Astrocyte (in vitro differentiated cells and primary cell): ENCODE data around the gene PLD6. TPM values are rescaled to one million over a fixed set of nuclear protein-coding genes. Genes with fewer than 3 reads are reported as not detected.

ENCODE experiments used
- DNase-seq: peaks from one replicate; pipeline ENCODE4 v3.0.0-alpha.2; 2010; ENCODE audit warnings: low read depth
- FAIRE-seq: peaks from 2 replicates; lab custom pipeline; 2011; peaks lifted over from hg19 to GRCh38; lab: Jason Lieb, UNC
- H2AFZ ChIP-seq: 2 replicates; pipeline ENCODE4 v1.6.0; 2012; ENCODE audit warnings: low read depth, low read length, inconsistent platforms
- H3K27ac ChIP-seq: 2 replicates; pipeline ENCODE4 v1.5.1; 2011; ENCODE audit warnings: low read depth, low read length, inconsistent platforms
- H3K27me3 ChIP-seq: 2 replicates; pipeline ENCODE4 v1.6.0; 2011; ENCODE audit warnings: low read length, inconsistent platforms; ENCODE audit not compliant: insufficient read depth
- H3K36me3 ChIP-seq: 2 replicates; pipeline ENCODE4 v1.5.1; 2011; ENCODE audit warnings: low read length, inconsistent platforms; ENCODE audit not compliant: insufficient read depth
- H3K4me1 ChIP-seq: 2 replicates; pipeline ENCODE4 v1.5.1; 2011; ENCODE audit warnings: low read length, inconsistent platforms; ENCODE audit not compliant: insufficient read depth
- H3K4me2 ChIP-seq: 2 replicates; pipeline ENCODE4 v1.6.0; 2012; ENCODE audit warnings: low read length, inconsistent platforms
- H3K4me3 ChIP-seq: 2 replicates; pipeline ENCODE4 v1.5.1; 2011; ENCODE audit warnings: low read depth, mild to moderate bottlenecking, low read length, inconsistent platforms; ENCODE audit not compliant: insufficient read depth
- H3K79me2 ChIP-seq: 2 replicates; pipeline ENCODE4 v1.6.0; 2012; ENCODE audit warnings: mild to moderate bottlenecking, low read length, inconsistent platforms; ENCODE audit not compliant: insufficient read depth
- H3K9ac ChIP-seq: 2 replicates; pipeline ENCODE4 v1.6.0; 2012; ENCODE audit warnings: mild to moderate bottlenecking, low read length, inconsistent platforms
- H3K9me3 ChIP-seq: 2 replicates; pipeline ENCODE4 v1.5.1; 2012; ENCODE audit warnings: low read depth, mild to moderate bottlenecking, low read length, inconsistent platforms; ENCODE audit not compliant: insufficient read depth
- H4K20me1 ChIP-seq: 2 replicates; pipeline ENCODE4 v1.6.0; 2012; ENCODE audit warnings: low read length, inconsistent platforms; ENCODE audit not compliant: insufficient read depth
- H3K27ac Mint-ChIP-seq: one replicate; pipeline ENCODE4 v1.8.0; 2021; ENCODE audit warnings: mild to moderate bottlenecking, mixed read lengths; ENCODE audit not compliant: unreplicated experiment
- H3K27me3 Mint-ChIP-seq: one replicate; pipeline ENCODE4 v1.8.0; 2021; ENCODE audit warnings: low read depth, mixed read lengths; ENCODE audit not compliant: unreplicated experiment
- H3K36me3 Mint-ChIP-seq: one replicate; pipeline ENCODE4 v1.8.0; 2021; ENCODE audit warnings: low read depth, mixed read lengths; ENCODE audit not compliant: unreplicated experiment
- H3K4me1 Mint-ChIP-seq: one replicate; pipeline ENCODE4 v1.8.0; 2021; ENCODE audit warnings: low read depth, mixed read lengths; ENCODE audit not compliant: unreplicated experiment
- H3K4me3 Mint-ChIP-seq: one replicate; pipeline ENCODE4 v1.8.0; 2021; ENCODE audit warnings: mild to moderate bottlenecking, moderate library complexity, mixed read lengths; ENCODE audit not compliant: unreplicated experiment
- H3K9me3 Mint-ChIP-seq: one replicate; pipeline ENCODE4 v1.8.0; 2021; ENCODE audit warnings: mild to moderate bottlenecking, mixed read lengths; ENCODE audit not compliant: unreplicated experiment
- EZH2 ChIP-seq: IDR thresholded peaks from 2 replicates; pipeline ENCODE4 v1.6.1; 2012; ENCODE audit warnings: mild to moderate bottlenecking, low read length, inconsistent platforms; ENCODE audit not compliant: insufficient read depth
- total RNA-seq: library from RNA; stranded (reverse); gene quantifications from 2 replicates; pipeline ENCODE4 v1.2.1, GENCODE V29; 2021
- TF ChIP-seq, protein P1 (sequence below): IDR thresholded peaks from 2 replicates; pipeline ENCODE4 v1.5.1; 2011; ENCODE audit warnings: low read depth, mild to moderate bottlenecking, inconsistent platforms, low read length, moderate library complexity; ENCODE audit not compliant: insufficient read depth

The PLD6 gene
- total RNA-seq, 1 donor from 2014 or later: 0.64 TPM

DNA sequence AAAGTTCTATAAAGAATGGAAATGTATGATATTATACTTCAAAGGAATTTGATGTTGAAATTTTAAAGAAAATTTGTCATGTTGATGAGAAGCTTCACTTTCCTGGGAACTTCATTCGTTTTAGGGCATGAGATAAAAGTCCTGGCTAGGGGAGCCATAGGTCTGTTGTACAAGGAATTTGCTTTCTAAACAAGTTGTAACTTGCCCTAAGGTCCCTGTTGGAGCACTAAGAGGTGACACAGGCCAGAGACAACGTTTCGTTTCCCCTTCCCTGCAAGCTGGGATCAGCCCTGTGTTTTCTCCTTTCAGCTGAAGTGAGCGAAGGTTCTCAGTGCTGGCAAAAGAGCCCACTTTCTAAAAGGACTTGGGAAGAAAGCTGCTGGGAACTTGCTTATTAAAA is 16.6 kb downstream of the PLD6 start:
- H3K4me3 Mint-ChIP-seq: no peak overlapping the region
- H2AFZ ChIP-seq: no peak overlapping the region
- FAIRE-seq (no peak), DNase-seq (no peak)
- H3K4me1 ChIP-seq: peaks cover 31% of the 10 kb centered on the region
- H3K4me3 ChIP-seq: no peak overlapping the region
- H4K20me1 ChIP-seq: peaks cover 9% of the 10 kb centered on the region
- peaks cover 9% of the 10 kb centered on the region for H3K36me3 Mint-ChIP-seq
- no peaks in the 10 kb centered on the region for H3K79me2 ChIP-seq
- no peaks in the 10 kb centered on the region for H3K9me3 ChIP-seq
- H3K27ac Mint-ChIP-seq: no peak overlapping the region
- no peak overlapping the region for H3K4me2 ChIP-seq
- no peak overlapping the region for H3K9ac ChIP-seq
- H3K9me3 Mint-ChIP-seq: no peaks in the 10 kb centered on the region
- H3K27me3 ChIP-seq: no peaks in the 10 kb centered on the region
- H3K4me1 Mint-ChIP-seq: peaks cover 50% of the 10 kb centered on the region
- H3K36me3 ChIP-seq: peaks cover 9% of the 10 kb centered on the region
- H3K27ac ChIP-seq: no peak overlapping the region
- TF ChIP-seq EZH2: no peak
- H3K27me3 Mint-ChIP-seq: no peaks in the 10 kb centered on the region

DNA sequence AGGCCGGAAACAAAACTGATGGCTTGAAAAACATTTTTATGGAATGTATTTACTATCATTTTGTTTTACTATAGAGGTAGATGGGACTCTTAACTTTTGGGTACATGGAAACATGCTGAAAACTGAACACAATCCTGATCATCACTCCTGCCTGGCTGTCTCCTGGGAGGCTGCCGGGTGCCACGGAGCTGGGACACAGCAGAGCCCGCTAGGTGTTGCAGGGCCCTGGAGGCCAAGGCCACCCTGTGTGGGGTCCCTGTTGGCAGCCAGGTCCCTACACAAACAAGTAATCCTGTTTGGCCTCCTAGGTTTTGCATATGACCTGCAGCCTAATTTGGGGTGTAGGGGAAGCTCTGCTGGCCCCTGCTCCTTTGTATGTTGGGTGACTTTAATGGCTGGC is 17.5 kb downstream of the PLD6 start:
- Histone ChIP-seq H3K9me3 (no peaks in the 10 kb centered on the region), H4K20me1 (peaks cover 9% of the 10 kb centered on the region), H3K9ac (no peak overlapping the region), H2AFZ (no peak overlapping the region), H3K4me3 (no peak overlapping the region), H3K4me2 (no peak overlapping the region), H3K79me2 (no peaks in the 10 kb centered on the region), H3K4me1 (peaks cover 31% of the 10 kb centered on the region), H3K36me3 (peaks cover 16% of the 10 kb centered on the region), H3K27me3 (no peaks in the 10 kb centered on the region), H3K27ac (no peak overlapping the region)
- Mint-ChIP-seq H3K4me3 (no peak overlapping the region), H3K36me3 (peaks cover 12% of the 10 kb centered on the region), H3K27ac (no peak overlapping the region), H3K9me3 (no peaks in the 10 kb centered on the region), H3K27me3 (no peaks in the 10 kb centered on the region), H3K4me1 (peaks cover 50% of the 10 kb centered on the region)
- DNase-seq: no peak
- TF ChIP-seq, protein P1, sequence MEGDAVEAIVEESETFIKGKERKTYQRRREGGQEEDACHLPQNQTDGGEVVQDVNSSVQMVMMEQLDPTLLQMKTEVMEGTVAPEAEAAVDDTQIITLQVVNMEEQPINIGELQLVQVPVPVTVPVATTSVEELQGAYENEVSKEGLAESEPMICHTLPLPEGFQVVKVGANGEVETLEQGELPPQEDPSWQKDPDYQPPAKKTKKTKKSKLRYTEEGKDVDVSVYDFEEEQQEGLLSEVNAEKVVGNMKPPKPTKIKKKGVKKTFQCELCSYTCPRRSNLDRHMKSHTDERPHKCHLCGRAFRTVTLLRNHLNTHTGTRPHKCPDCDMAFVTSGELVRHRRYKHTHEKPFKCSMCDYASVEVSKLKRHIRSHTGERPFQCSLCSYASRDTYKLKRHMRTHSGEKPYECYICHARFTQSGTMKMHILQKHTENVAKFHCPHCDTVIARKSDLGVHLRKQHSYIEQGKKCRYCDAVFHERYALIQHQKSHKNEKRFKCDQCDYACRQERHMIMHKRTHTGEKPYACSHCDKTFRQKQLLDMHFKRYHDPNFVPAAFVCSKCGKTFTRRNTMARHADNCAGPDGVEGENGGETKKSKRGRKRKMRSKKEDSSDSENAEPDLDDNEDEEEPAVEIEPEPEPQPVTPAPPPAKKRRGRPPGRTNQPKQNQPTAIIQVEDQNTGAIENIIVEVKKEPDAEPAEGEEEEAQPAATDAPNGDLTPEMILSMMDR: no peak
- no peak for TF ChIP-seq EZH2
- no peak for FAIRE-seq

DNA sequence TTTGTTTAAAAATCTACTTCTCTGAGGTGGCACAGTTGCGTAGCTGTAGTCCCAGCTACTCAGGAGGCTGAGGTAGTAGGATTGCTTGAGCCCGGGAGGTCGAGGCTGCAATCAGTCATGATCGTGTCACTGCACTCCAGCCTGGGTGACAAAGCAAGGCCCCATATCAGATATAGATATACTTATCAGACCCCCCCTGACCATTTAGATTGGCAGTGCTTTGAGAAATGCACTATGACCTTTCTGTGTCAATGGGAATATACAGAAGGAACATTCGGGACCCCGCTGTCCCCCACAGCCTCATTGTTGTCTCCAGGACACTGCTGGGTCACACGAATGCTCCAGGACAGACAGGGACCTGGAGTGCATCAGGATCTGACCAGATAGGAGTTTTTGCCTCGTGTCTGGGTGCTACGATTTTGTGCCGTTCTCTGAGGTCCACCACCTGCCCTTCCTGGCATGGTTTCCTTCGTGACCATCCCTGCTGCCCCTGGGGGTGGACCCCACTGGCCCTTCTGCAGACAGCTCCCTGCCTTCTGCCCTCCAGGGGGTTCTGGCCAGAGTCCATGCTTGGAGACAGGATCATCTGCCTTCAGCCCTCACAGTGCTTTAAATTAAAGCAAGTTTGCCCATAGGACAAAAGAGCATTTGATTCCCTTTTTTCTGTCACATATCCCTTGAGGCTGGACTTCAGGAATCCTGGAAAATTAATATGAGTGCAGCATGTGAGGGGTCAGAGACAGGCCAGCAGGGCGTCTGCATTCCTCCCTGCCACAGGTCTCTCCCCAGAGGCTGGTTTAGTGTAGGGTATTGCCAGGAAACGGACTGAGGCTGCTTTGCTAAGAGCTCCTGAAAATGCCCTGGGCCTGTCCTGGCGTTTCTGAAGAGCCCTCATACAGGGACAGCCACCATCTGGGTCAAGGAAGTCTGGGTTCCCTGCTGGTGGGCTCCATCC is 19.3 kb downstream of the PLD6 start:
- H3K9me3 ChIP-seq: no peaks in the 10 kb centered on the region
- no peak overlapping the region for H3K27ac ChIP-seq
- H3K9me3 Mint-ChIP-seq: no peaks in the 10 kb centered on the region
- H3K4me1 Mint-ChIP-seq: peaks cover 47% of the 10 kb centered on the region
- peak overlapping the region; percentile 14 for H3K27ac Mint-ChIP-seq
- TF ChIP-seq, protein P1: no peak
- no peak for TF ChIP-seq EZH2
- H3K4me2 ChIP-seq: peak overlapping the region; percentile 7
- no peak overlapping the region for H3K9ac ChIP-seq
- H4K20me1 ChIP-seq: peaks cover 9% of the 10 kb centered on the region
- H3K27me3 Mint-ChIP-seq: no peaks in the 10 kb centered on the region
- no peak overlapping the region for H2AFZ ChIP-seq
- H3K36me3 ChIP-seq: peaks cover 30% of the 10 kb centered on the region
- FAIRE-seq (no peak), DNase-seq (peak; percentile 34)
- no peaks in the 10 kb centered on the region for H3K79me2 ChIP-seq
- peaks cover 27% of the 10 kb centered on the region for H3K4me1 ChIP-seq
- H3K36me3 Mint-ChIP-seq: peaks cover 17% of the 10 kb centered on the region
- no peak overlapping the region for H3K4me3 ChIP-seq
- no peaks in the 10 kb centered on the region for H3K27me3 ChIP-seq
- H3K4me3 Mint-ChIP-seq: no peak overlapping the region
